ENCODE measurements around the gene SLC44A5. TPM values are rescaled to one million over a fixed set of nuclear protein-coding genes. Genes with fewer than 3 reads are reported as not detected.
"Not testable (repeated sequence)": the region's sequence is repeated elsewhere in the genome, so short reads cannot be mapped to it uniquely, and the experiment has no call there.

SLC44A5 gene
- total and polyA plus RNA-seq, 8 donors = 0.12 to 6.7 (median 3.9) TPM; not detected in 3

DNA sequence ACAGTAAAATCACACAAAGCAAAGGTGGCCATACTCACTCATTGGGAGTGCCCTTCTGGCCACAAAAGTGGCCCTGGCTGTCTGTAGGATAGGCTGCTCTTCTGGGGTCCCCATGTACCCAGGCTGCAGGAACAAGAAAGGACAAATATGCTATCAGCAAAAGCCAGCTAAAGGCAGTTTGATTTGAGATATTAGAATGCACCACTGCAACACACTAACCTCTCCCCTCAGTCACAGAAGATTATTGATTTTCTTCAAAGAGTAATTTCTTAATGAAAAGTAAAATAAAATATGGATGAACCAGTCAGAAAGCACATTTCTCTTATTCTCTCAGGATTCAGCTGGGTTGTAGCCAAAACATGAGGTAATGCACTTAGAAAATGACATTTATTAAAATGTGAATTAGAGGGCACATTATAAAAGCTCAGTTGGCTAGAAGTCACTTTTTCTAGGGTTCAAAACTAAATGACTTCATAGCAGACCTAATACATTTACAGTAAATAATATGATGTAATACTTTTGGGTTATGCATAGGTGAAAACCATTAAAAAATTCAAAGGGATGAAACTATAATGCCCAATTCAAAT lies 335.9 kb downstream of the SLC44A5 start:
- Histone ChIP-seq H3K36me3 (no peaks in the 10 kb centered on the region), H3K27me3 (no peaks in the 10 kb centered on the region), H3K9me3 (no peaks in the 10 kb centered on the region), H3K4me3 (no peak overlapping the region), H3K27ac (no peak overlapping the region), H3K4me1 (no peaks in the 10 kb centered on the region)
- DNase-seq = no peak
- TF ChIP-seq POLR2A (IDR thresholded peaks at IDR 0.05) (no peak), EP300 (IDR thresholded peaks at IDR 0.05) (no peak), POLR2AphosphoS5 (IDR thresholded peaks at IDR 0.05) (no peak)
- TF ChIP-seq, protein P1, sequence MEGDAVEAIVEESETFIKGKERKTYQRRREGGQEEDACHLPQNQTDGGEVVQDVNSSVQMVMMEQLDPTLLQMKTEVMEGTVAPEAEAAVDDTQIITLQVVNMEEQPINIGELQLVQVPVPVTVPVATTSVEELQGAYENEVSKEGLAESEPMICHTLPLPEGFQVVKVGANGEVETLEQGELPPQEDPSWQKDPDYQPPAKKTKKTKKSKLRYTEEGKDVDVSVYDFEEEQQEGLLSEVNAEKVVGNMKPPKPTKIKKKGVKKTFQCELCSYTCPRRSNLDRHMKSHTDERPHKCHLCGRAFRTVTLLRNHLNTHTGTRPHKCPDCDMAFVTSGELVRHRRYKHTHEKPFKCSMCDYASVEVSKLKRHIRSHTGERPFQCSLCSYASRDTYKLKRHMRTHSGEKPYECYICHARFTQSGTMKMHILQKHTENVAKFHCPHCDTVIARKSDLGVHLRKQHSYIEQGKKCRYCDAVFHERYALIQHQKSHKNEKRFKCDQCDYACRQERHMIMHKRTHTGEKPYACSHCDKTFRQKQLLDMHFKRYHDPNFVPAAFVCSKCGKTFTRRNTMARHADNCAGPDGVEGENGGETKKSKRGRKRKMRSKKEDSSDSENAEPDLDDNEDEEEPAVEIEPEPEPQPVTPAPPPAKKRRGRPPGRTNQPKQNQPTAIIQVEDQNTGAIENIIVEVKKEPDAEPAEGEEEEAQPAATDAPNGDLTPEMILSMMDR (IDR thresholded peaks at IDR 0.05) = no peak
- intact Hi-C loops (cut with DNase I; ENCODE audit: low total_unique reads) = no loop called here

DNA sequence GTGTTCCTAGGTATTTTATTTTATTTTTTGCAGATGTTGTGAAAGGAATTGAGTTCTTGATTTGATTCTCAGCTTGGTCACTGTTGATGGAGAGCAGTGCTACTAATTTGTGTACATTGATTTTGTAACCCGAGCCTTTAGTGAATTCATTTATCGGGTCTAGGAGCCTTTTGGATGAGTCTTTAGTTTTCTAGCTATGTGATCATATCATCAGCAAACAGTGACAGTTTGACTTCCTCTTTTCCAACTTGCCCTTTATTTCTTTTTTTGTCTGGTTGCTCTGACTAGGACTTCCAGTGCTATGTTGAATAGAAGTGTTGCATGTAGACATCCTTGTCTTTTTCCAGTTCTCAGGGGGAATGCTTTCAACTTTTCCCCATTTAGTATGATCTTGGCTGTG lies 337.8 kb downstream of the SLC44A5 start:
- DNase-seq = no peak
- H3K36me3 ChIP-seq = no peaks in the 10 kb centered on the region
- no peak for TF ChIP-seq EP300 (IDR thresholded peaks at IDR 0.05)
- no peaks in the 10 kb centered on the region for H3K27me3 ChIP-seq
- H3K9me3 ChIP-seq = no peaks in the 10 kb centered on the region
- intact Hi-C loops (cut with DNase I; ENCODE audit: low total_unique reads) = no loop called here
- WGBS, 5 donors = 71 to 81% (median 74%) methylated on average over 2 of the region's 2 CpGs
- H3K4me1 ChIP-seq = no peaks in the 10 kb centered on the region
- H3K27ac ChIP-seq = no peak overlapping the region
- H3K4me3 ChIP-seq = no peak overlapping the region

DNA sequence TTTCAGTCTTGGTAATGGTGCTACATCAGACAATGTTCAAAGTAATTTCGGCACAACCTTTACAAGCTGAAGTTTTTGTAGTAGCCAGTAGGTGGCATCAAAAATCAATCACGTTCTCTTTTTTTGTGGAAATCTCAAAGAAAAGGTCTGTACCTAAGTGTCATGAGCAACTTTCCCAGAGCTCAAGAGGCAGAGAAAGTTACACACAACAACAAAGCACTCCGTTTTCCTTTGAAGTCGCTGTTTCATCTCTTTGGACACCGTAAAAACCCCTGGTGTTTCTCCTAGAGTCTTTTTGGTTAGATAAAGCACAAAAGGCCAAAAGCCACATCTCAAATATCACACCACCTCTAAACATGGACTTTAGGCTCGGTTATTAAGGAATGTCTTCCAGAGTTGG lies 345.1 kb downstream of the SLC44A5 start:
- Histone ChIP-seq H3K36me3 (no peaks in the 10 kb centered on the region), H3K4me1 (no peaks in the 10 kb centered on the region), H3K27me3 (no peaks in the 10 kb centered on the region), H3K9me3 (no peaks in the 10 kb centered on the region), H3K4me3 (no peak overlapping the region), H3K27ac (no peak overlapping the region)
- intact Hi-C loops (cut with DNase I; ENCODE audit: low total_unique reads) = loop anchor here (5.0 kb wide), 1 partner anchor 367 kb away; no protein-coding TSS in a partner anchor
- TF ChIP-seq POLR2AphosphoS5 (IDR thresholded peaks at IDR 0.05) = no peak
- TF ChIP-seq EP300 (IDR thresholded peaks at IDR 0.05) = no peak
- no peak for TF ChIP-seq POLR2A (IDR thresholded peaks at IDR 0.05)
- TF ChIP-seq, protein P1 (IDR thresholded peaks at IDR 0.05) = peak in 5 of 7 experiments; percentile 25 to 51 (median 47)
- DNase-seq = peak in 1 of 2 donors; percentile 62
- 4 to 8% (median 5%) methylated on average over 6 of the region's 6 CpGs for WGBS, 5 donors

DNA sequence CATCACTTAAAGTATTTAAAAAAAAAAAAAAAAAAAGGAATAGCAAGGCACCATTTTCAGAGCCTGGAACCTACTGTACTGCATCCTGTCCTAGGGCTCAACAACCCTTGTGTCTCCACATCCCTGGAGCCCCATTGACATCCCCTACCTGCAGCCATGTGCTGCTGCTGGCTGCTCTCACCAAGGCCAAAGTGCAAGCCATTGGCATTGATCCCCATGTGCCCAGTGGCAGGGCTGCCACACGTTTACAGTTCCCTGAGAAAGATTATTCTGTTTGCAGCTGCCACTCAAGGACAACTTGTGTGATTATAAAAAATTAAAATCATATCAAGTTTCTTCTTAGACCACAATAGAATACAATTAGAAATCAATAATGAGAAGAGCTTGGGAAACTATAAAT lies 346.8 kb downstream of the SLC44A5 start:
- H3K9me3 ChIP-seq = no peaks in the 10 kb centered on the region
- H3K27me3 ChIP-seq = no peaks in the 10 kb centered on the region
- no peak for DNase-seq
- no peaks in the 10 kb centered on the region for H3K36me3 ChIP-seq
- intact Hi-C loops (cut with DNase I; ENCODE audit: low total_unique reads) = no loop called here
- H3K27ac ChIP-seq = no peak overlapping the region
- no peaks in the 10 kb centered on the region for H3K4me1 ChIP-seq
- TF ChIP-seq POLR2A (IDR thresholded peaks at IDR 0.05) (no peak), EP300 (IDR thresholded peaks at IDR 0.05) (no peak), POLR2AphosphoS5 (IDR thresholded peaks at IDR 0.05) (no peak)
- TF ChIP-seq, protein P1 (IDR thresholded peaks at IDR 0.05) = no peak
- no peak overlapping the region for H3K4me3 ChIP-seq
- 13 to 35% (median 26%) methylated on average over 1 of the region's 1 CpG for WGBS, 5 donors

DNA sequence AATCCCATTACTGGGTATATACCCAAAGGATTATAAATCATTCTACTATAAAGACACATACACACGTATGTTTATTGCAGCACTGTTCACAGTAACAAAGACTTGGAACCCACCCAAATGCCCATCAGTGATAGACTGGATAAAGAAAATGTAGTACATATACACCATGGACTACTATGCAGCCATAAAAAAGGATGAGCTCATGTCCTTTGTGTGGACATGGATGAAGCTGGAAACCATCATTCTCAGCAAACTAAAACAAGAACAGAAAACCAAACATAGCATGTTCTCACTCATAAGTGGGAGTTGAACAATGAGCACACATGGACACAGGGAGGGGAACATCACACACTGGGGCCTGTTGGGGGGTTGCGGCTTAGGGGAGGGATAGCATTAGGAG lies 347.3 kb downstream of the SLC44A5 start:
- intact Hi-C loops (cut with DNase I; ENCODE audit: low total_unique reads); H3K4me3 ChIP-seq; H3K36me3 ChIP-seq; H3K4me1 ChIP-seq; H3K27me3 ChIP-seq; H3K27ac ChIP-seq; H3K9me3 ChIP-seq; DNase-seq: not testable (repeated sequence)
- WGBS, 5 donors = 81 to 100% (median 87%) methylated on average over 2 of the region's 2 CpGs

DNA sequence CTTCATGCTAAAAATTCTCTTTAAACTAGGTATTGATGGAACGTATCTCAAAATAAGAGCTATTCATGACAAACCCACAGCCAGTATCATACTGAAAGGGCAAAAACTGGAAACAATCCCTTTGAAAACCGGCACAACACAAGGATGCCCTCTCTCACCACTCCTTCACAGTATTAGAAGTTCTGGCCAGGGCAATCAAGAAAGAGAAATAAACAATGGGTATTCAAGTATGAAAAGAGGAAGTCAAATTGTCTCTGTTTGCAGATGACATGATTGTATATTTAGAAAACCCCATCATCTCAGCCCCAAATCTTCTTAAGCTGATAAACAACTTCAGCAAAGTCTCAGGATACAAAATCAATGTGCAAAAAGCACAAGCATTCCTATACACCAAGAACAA lies 349.0 kb downstream of the SLC44A5 start:
- H3K9me3 ChIP-seq; DNase-seq; H3K27ac ChIP-seq; intact Hi-C loops (cut with DNase I; ENCODE audit: low total_unique reads); H3K4me3 ChIP-seq; H3K36me3 ChIP-seq; H3K4me1 ChIP-seq: not testable (repeated sequence)
- H3K27me3 ChIP-seq = peaks cover 0 to 13% (median 0%) of the 10 kb centered on the region in 3 donors
- WGBS, 5 donors = 70 to 82% (median 74%) methylated on average over 2 of the region's 2 CpGs

Measured in stomach (tissue), 9 donors.